CD4-positive, alpha-beta T cell treated with Interferon gamma for 1 hour (primary cell): ENCODE measurements around the gene GPX1.
"Not testable (repeated sequence)": the region's sequence is repeated elsewhere in the genome, so short reads cannot be mapped to it uniquely, and the experiment has no call there.

Source experiments
- DNase-seq: peaks from one replicate; pipeline ENCODE4 v3.0.0-alpha.2; 2020

The GPX1 gene

DNA sequence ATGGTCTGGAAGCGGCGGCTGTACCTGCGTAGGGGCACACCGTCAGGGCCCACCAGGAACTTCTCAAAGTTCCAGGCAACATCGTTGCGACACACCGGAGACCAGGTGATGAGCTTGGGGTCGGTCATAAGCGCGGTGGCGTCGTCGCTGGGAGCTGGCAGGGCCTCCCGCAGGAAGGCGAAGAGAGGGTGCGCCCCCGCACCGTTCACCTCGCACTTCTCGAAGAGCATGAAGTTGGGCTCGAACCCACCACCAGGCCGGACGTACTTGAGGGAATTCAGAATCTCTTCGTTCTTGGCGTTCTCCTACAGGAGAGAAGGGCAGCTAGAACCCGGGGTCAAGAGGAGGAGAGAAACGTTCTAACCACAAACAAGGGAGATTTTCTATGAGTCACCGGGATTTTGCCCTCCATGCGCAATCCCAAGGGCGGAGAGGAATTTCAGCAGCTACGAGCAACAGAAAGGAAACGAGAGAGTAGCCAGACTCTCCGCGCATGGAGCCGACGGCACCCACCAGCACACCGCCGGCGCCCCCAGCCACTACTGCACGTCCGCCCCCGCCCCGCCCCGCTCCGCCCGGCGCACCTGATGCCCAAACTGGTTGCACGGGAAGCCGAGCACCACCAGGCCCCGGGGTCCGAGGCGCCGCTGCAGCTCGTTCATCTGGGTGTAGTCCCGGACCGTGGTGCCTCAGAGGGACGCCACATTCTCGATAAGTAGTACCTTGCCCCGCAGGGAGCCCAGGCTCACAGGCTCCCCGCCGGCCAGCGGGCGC is 523 bp downstream of the GPX1 start:
- peak; percentile 37 for DNase-seq

DNA sequence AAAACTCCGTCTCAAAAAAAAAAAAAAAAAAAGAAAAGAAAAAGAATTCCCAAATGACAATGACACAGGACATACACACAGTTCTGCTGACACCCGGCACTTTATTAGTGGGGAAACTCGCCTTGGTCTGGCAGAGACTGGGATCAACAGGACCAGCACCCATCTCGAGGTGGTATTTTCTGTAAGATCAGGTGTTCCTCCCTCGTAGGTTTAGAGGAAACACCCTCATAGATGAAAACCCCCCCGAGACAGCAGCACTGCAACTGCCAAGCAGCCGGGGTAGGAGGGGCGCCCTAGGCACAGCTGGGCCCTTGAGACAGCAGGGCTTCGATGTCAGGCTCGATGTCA is 1.1 kb downstream of the GPX1 start:
- DNase-seq, result peak; percentile 19

DNA sequence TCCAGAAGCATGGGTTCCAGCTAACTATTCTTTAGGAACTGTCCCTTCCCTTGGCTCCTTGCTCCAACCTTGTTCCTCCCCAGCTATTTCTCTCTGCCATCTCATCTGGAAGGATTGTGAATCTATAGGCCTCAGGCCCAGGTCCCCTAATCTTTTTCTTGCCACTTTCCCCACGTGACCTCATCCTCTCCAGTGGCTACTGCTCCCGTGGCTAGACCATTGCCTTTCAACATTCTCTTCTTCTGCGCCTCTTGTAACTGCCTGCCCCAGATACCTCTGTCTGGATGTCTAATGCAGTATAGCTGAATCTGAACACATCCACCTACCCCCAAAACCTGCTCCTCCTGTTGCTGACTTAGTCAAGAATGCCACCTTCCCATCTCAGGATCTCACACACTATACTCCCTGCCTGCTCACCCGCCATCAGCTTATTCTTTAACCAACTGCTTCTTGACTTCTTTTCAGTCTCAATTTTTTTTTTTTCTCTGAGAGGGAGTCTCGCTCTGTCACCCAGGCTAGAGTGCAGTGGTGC is 5.2 kb downstream of the GPX1 start:
- DNase-seq, result no peak

DNA sequence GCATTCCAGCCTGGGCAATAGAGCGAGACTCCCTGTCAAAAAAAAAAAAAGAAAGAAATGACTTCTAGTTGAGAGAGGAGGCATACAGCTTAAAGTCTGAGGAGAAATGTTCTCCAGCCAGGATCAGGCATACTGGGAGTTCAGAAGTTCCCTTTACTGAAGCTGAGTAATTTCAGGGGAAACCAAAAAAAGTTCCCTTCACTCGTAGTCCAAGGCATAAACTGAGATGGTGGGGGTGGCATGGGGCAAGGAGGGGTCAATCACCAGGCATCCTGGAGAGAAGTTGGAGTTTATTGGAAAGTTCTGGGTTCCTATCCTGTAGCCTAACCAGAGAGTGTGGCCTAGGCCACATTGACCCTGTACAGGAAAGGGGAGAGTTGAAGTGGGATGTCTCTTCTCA is 5.9 kb downstream of the GPX1 start:
- no peak for DNase-seq

DNA sequence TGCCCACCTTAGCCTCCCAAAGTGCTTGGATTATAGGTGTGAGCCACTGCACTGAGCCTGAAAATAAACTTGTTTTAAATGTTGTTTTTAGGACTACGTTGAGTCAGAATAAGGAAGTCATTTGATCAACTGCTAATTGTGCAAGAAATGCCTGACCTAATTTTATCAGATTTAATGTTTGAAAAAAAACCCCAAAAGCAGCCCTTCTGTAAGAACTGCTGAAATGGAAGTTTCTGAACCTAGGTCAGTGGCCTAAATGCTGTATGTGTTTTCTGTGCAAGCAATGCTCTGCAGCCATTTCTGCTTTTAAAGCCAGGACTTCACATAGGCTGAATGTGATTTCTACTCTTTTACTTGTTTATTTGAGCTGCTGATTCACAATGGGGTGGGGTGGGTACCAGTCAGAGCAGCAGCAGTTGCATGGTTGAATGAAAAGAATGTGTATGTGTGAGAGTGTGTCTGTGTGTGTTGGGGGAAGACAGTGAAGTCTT is 6.6 kb downstream of the GPX1 start:
- no peak for DNase-seq

DNA sequence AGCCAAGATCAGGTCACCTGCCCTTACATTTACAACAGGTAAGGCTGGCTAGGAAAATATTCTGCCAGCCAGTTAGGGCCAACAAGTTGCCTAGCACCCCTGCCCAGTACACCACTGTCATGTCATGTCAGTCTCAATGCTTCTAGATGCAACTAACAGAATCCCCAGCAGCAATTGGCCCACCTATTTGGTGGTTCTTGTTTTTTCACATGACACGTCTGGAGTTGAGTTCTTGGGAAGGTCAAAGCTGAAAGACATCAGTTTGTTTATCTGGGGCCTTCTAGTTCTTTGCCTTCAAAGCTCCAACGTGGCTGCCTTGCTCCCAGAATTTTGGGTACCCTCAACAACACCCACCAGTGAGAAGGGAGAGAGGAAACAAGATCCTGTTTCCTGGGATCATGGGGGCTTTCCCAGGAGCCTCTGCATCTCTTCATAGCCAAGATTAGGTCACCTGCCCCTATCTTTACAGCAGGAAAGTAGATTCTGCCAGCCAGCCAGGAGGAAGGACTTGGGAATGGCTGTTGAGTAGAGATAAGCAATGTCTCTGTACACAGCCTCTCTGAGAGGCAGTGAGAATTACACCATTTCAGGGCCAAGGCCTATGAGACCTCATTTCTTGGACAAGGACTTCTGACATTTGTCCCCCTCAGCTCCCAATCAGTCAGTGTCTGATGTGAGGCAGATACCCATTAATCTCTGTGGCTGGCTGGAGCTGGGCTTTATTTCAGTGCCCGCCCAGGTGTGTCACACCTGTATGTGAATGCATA is 8.6 kb downstream of the GPX1 start:
- no peak for DNase-seq

DNA sequence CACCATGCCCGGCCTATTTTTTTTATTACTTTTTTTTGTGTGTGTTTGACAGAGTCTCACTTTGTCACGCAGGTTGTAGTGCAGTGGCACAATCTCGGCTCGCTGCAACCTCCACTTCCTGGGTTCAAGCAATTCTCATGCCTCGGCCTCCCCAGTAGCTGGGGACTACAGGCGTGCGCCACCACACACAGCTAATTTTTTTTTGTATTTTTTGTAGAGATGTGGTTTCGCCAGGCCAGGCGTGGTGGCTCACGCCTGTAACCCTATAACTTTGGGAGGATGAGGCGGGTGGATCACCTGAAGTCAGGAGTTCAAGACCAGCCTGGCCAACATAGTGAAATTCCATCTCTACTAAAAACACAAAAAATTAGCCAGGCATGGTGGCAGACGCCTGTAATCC is 9.8 kb downstream of the GPX1 start:
- DNase-seq, result not testable (repeated sequence)

DNA sequence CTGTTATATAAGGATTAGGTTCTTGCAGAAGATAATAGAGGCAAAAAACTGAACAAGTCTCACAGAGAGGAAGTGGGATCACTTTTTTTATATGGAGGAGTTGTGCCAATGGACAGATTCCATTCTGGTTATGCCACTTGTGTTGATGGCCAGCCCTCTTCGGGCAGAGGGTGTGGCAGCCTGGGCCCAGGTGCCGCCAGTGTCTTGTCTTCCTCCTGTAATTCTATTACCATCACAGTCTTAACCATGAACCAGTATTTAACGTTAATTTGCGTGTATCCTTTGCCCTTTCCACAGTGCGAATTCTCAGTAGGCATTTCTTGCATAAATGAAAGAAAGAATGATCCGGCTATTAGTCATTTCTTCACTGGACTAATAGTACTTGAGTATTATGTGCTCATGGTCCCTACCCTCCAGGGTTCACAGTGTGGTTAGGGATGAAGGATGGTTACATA is 11.3 kb downstream of the GPX1 start:
- DNase-seq, result no peak

DNA sequence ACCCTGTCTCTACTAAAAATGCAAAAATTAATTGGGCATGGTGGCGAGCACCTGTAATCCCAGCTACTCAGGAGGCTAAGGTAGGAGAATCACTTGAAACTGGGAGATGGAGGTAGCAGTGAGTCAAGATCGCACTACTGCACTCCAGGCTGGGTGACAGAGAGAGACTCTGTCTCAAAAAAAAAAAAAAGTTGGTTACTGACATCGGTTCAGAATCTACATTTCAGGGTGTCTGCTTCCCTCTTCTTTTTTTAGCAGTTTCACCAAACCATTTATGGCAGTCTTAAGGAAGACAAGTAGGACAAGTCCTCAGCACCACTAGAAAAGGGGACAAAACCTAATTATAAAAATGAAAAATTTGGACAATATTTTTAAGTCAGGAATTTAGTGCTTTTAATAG is 15.0 kb downstream of the GPX1 start:
- no peak for DNase-seq

DNA sequence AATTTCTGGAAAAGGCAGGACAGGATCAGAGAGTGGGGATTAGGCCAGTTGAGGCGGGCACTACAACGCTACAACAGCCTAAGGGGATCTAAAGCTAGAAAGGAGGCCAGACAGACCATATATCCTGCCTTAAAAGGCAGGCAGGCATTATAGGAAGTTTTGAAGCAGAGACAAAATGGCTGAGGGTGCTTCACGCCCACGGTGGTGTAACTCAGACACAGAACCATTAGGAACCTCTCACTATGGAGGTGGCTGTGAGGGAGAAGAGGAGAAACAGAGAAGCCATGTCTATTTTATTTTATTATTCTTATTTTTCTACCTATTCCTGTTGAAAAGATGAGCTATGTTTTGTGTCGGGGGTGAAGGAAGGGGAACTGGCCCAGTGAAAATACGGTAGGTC is 16.2 kb downstream of the GPX1 start:
- no peak for DNase-seq

DNA sequence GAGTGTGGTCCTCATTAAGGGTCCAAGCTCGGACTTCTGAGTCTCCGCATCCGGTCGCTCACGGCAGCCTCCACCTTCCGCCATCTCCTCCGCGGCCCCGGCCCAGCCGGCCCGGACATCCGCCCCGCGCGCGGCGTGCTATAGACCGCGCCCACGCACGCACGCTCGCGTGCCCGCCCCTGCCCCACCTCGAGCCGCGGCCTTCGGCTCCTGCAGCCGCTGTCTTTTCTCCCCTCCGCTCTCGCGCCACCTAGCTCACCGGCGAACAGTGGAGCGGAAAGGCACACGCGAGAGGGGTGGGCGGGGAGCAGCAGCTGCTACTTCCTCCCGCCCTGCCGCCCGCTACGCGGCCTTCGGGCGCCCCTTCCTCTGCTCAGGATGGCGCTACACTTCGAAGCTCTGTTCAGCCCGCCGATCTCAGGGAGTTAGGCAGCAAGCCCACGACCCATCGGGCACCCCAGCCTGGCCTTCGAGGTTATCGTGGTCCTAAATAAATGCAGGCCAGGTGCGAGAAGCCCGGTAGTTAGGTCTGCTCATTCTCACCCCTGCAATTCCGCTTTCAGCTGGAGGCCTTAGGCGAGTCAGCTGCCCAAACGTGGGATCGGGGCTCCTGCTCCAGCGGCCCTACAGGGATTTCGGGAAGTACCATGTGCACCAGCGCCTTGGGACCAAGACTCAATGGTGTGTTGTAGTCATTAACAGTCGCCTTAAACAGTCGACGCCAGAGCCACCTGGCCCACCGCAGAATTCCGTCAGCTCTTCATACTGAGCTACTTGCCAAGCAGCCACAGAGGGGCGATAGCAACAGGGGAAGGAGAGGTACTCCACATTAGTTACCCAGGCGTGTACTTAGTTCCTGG is 18.0 kb downstream of the GPX1 start, which contains the start of gene USP4:
Gene USP4, minus strand, starts transcription at position 113 of the 860 bp plus-strand sequence. Its CDS starts 29 bp downstream, at position 84.
- DNase-seq, result peak; percentile 92

DNA sequence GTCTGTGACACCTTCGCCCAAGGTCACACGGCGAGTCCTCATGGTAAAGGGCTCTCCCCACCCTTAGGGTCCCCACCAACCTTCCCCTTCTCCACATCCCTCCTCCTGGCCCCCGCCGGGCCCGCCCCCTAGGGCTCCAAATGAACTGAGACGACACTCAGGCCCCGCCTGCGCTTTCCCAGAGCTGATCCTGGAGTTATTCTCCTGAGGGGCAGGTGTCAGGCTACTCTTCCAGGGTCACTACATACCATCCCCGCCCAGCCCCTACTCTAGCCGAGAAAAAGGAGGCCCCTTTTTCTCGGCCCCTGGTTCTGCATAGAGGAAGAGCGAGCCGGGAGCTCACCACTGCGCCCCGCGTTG is 18.6 kb downstream of the GPX1 start:
- no peak for DNase-seq

DNA sequence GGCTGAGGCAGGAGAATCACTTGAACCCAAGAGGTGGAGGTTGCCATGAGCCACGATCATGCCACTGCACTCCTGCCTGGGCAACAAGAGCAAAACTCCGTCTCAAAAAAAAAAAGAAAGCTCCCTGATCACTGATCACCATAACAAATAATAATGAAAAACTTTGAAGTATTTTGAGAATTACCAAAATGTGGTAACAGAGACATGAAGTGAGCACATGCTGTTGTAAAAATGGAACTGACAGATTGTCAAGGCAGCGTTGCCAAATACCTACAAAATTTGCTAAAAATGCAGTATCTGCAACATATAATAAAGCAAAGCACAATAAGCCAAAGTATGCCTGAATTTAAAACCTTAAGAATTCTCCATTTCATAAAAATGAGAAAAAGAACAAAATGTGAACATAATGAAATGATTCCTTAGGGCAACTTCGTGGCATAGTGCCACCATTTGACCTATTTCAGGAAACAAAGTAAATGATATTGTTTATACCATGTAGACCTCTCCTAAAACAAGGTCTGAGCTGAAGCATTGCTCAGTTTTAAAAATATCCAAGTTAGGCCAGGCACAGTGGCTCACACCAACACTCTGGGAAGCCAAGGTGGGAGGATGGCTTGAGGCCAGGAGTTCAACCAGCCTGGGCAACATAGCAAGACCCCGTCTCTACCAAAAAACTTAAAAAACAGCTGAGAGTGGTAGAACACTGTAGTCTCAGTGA is 24.1 kb downstream of the GPX1 start:
- no peak for DNase-seq

DNA sequence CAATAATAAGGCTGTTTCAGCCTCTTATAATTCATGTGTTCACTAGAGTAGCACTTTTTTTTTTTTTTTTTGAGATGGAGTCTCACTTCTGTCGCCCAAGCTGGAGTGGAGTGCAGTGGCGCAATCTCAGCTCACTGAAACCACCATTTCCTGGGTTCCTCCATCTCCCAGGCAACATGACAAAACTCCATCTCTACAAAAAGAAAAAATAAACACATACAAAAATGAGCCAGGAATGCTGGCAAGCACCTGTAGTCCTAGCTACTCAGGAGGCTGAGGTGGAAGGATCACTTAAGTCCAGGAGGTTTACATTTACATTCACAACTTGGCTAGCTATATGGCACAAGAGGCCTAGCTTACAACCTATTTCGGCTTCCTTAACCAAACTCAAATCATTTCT is 25.1 kb downstream of the GPX1 start:
- DNase-seq, result peak; percentile 51

DNA sequence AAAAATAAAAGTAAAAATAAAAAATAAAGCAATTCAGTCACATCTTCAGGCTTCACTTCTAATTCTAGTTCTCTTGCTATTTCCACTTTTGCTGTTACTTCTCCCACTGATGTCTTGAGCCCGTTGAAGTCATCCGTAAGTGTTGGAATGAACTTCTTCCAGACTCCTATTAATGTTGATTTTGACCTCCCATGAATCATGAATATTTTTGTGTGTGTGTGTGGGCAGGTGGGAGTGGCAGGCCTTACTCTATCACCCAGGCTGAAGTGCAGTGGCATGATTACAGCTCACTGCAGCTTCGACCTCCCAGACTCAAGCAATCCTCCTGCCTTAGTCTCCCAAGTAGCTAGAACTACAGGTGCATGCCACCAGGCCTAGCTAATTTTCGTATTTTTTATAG is 29.0 kb downstream of the GPX1 start:
- DNase-seq, result no peak

DNA sequence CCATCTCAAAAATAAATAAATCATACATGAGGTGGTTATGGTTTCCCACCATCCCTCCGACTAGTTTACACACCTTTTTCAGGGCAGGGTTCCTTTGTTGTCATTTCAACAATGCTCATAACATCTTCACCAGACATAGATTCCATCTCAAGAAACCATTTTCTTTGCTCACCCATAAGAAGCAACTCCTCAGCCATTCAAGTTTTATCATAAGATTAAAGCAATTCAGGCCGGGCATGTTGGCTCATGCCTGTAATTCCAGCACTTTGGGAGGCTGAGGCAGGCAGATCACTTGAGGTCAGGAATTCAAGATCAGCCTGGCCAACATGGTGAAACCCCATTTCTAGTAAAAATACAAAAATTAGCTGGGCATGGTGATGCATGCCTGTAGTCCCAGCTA is 29.8 kb downstream of the GPX1 start:
- not testable (repeated sequence) for DNase-seq

DNA sequence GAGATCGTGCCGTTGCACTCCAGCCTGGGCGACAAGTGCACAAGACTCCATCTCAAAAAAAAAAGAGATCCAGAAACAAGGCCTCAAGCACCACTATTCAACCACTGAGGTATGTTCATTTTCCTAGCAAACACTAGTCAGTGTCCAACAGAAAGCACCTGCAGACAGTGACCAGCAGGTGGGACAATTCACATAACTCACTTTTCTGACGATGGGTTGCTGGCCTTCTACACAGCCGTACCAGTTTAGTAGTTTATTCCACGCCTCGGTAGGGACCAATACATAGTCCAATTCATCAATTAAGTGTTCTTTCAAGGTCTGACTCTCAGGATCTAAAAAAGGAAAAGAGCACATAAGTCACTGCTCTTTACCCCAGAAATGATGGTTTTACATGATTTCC is 30.7 kb downstream of the GPX1 start:
- no peak for DNase-seq

DNA sequence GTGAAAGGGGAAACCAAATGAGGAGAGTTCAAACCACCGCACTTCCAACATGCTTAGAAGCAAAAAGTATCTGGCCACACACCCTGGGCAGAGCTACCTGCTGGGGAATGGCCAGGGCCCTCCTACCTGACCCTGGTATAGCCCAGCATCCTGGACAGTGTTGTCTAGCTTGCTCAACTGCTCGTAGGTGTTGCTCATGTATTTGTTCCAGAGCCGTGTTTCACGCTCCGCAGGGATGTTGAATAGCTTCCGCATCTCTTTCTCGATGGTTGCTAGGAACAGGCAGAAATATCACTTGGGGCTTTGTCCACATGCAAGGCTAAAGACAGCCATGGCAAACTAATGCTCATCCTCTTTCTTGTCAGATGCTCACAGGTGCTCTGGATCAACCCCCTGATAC is 33.4 kb downstream of the GPX1 start:
- DNase-seq, result no peak

DNA sequence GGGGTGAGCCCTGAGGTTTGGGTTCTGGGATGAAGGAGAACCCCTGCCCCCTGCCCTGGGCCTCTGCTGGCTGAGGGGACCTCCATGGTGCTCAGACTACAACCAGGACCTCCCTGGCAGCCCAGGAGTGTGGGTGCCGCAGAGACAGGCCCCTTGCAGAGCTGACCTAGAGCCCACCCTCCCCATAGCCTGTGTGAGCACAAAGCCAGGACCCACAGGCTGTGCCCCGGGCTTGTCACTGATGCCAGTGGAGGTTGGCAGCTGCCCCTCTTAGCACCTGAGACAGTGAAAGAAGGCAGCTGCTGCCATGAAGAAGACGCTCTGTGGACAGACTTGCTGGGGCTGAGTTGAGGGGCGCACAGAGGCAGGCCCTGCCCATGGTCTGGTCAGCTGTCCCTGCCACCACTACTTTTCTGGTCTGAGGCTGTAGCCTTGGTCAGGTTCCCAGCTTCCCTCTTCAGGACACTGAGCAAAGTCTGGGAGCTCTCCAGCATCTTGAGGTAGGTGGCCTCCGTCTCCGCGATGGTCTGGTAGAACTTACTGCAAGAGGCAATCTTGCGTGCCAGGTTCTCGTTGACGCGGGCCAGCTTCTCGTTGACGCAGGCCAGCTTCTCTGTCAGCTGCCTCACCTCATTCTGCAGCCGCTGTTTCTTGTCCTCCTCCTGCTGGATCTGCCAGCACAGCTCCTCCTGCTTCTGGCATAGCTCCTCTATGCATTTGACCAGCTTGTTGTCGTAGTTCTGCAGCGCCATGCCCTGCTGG is 41.3 kb downstream of the GPX1 start:
- no peak for DNase-seq

DNA sequence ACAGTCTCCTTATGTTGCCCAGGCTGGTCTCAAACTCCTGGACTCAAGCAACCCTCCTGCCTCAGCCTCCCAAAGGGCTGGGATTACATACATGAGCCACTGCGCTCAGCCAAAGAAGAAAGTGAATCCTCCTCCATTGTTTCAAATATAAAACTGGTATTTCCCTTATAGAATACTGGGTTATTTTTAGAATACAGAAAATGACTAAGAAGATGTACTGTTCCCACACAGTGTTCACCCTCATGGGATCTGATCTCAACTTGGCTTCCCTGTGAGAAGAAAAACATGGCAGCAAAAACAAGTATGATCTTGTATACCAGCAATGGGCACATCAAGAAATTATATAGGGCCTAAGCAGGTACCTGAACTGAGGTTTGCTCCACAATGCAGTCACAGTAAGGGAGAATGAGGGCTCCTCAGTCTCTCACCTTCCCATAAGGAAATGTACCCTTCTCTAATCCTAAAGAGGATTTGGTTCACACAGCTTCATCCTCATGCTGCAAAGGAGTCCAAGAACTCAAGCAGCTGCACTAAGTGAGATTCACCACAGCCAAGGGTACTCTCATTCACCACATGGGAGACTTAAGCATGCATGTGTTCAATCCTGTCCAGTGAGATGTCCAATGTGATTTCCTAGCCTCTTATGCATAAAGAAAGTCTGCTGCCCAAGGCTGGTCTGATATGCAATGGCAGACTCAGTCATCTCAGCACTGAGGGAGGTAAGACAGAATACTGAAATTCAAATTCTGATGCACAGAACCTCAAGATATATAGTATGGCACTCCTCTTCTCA is 44.1 kb downstream of the GPX1 start:
- no peak for DNase-seq

DNA sequence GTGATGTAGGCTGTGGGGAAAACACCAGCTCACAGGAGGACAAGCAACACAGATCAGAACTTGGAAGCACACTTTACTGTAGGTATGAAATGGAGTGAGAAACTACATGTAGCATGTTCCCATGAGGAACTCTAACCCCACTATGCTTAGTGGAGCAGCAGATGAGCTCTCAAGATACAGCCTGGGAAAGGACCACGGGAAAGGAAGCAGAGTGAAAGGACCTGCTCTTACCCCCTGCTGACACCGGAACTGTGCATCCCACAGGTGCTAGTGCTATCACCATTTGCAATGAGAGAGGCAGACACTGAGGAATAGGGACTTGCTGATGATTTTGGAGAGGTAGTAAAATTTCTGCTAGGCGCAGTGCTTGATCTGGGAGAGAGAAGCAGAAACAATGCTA is 46.9 kb downstream of the GPX1 start:
- no peak for DNase-seq
